H54 (cell line): ENCODE data around the gene NADK.
"Not testable (repeated sequence)": the region's sequence is repeated elsewhere in the genome, so short reads cannot be mapped to it uniquely, and the experiment has no call there.

Source experiments
- DNase-seq: peaks from one replicate; pipeline ENCODE4 v3.0.0; 2011; ENCODE audit warnings: low spot score, mixed read lengths; ENCODE audit not compliant: insufficient read length
- FAIRE-seq: peaks from 3 replicates; lab custom pipeline; 2011; peaks lifted over from hg19 to GRCh38; lab: Jason Lieb, UNC
- POLR2A ChIP-seq: IDR thresholded peaks from 2 replicates; pipeline ENCODE4 v1.6.1; 2011; ENCODE audit warnings: low read depth, mild to moderate bottlenecking, low read length

The NADK gene

DNA sequence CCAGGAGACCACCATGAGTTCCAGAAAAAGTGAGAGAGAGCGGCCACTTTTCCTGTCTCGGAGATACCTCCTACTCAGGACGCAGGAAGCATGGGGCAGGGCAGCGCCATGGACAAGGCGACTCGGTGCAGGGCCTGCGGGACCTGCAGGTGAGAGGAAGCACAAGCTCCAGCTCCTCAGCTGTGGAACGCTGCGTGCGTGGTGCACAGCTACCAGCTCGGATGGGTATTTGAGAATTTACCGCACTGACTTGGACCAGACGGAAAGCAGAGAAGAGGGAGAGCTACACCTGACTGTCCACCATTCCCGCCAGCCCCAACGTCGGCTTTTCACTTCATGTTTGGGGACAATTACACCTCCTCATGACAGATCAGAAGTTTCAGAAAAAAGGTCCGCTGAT, 45.9 kb downstream of the NADK start:
- FAIRE-seq = no peak
- no peak for TF ChIP-seq POLR2A
- no peak for DNase-seq

DNA sequence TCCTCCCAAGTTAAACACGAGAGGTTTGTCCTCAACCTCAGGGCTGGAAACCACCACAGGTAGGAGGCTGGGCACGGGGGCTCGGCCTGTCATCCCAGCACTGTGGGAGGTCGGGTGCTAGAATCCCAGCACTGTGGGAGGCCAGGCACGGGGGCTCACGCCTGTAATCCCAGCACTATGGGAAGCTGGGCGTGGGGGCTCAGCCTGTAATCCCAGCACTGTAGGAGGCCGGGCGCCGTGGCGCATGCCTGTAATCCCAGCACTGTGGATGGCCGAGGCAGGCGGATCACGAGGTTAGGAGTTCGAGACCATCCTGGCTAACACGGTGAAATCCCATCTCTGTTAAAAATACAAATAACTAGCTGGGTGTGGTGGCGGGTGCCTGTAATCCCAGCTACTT, 47.4 kb downstream of the NADK start:
- no peak for FAIRE-seq
- TF ChIP-seq POLR2A = no peak
- DNase-seq = no peak

DNA sequence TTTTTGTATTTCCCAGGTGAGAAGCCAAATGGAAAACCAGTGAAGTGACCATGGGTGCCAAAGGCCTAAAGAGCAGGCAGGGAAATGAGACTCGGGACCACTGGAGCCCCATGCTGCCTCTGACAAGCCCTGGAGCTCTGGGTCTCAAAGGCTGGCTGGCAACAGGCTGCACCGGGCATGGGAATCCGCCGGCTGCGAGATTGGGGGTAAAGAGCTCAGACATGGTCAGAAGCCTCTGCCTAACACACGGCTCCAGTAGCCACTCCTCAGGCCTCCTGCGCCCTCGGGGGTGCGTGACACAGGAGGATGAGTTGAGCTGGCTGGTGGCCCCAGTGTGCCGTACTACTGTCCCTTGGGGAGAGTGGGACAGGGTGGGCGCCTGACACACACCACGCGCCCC, 48.0 kb downstream of the NADK start:
- not testable (repeated sequence) for FAIRE-seq, DNase-seq

GRCh38 chr1:1729116-1729816, 49.0 kb downstream of the NADK start:
- FAIRE-seq, DNase-seq: not testable (repeated sequence)

GRCh38 chr1:1728308-1729005, 49.8 kb downstream of the NADK start:
- FAIRE-seq, DNase-seq: not testable (repeated sequence)

GRCh38 chr1:1727131-1727651, 51.1 kb downstream of the NADK start:
- FAIRE-seq, DNase-seq: not testable (repeated sequence)

DNA sequence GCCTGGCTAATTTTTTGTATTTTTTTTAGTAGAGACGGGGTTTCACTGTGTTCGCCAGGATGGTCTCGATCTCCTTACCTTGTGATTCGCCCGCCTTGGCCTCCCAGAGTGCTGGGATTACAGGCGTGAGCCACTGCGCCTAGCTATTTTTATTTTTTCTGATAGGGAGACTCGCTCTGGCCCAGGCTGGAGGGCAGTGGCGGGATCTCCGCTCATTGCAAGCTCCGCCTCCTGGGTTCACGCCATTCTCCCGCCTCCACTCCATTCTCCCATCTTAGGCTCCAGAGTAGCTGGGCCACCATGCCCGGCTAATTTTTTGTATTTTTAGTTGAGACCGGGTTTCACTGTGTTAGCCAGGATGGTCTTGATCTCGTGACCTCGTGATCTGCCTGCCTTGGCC, 52.2 kb downstream of the NADK start:
- FAIRE-seq, DNase-seq: not testable (repeated sequence)

- DNase-seq = peak; percentile 71
- FAIRE-seq = peak; percentile 78
Observed at GRCh38 chr1:1724035-1724864, 54.0 kb downstream of the NADK start, which contains the start of gene CDK11A. Gene CDK11A (minus strand): TSS chr1:1724357. CDS start chr1:1722818, 1,539 bp downstream.

DNA sequence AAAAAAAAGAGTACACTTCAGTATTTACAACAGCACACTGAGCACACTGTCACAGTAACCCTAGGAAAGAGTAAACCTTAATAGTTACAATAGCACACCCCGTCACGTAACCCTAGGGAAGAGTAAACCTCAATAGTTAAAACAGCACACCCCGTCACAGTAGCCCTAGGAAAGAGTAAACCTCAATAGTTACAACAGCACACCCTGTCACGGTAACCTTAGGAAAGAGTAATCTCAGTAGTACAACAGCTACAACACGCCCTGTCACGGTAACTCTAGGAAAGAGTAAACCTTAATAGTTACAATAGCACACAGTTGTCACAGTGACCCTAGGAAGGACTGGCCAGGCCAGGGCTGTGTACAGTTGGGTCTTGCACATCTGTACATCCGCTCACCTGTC, 57.1 kb downstream of the NADK start:
- TF ChIP-seq POLR2A = no peak
- DNase-seq (no peak), FAIRE-seq (no peak)

DNA sequence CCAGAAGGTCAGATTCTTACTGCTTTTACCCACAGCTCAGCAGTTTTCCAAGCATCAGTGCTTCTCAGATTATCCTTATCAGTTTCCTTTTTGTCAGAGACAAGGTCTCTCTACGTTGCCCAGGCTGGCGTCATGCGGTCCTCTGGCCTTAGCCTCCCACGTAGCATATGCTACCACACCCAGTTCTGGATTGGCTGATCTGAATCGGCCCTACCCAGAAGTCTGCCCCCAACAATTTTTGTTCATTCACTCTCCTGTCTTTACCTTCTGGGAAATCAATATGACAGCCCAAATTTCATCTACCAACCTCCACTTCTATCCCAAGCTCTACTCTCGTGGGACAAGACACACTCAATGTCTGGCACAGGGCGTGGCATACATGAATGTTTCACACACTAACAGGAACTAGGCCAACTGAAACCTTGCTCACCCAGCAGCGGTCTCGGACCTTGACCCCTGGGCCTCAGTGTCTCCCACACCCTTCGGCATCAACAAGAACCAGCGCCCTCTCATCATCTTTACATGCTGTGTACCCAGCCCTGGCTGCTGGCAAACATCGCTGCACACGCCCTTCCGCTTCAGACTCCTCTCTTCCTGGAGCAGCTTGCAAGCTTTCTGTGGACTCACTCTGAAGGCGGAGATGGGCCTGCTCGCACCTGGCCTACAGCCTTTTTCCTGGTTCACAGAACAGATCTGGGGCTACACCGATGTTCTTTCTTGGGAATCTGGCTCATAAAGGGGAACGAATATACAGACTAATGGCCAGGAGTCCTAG, 63.0 kb downstream of the NADK start:
- not testable (repeated sequence) for FAIRE-seq

GRCh38 chr1:1707897-1708296, 70.4 kb downstream of the NADK start:
- DNase-seq, FAIRE-seq: not testable (repeated sequence)

More for the DNA sequence above, 63.0 kb downstream of the NADK start:
- not testable (repeated sequence) for DNase-seq

- not testable (repeated sequence) for FAIRE-seq, DNase-seq
Observed at GRCh38 chr1:1707241-1707640, 71.0 kb downstream of the NADK start.

DNA sequence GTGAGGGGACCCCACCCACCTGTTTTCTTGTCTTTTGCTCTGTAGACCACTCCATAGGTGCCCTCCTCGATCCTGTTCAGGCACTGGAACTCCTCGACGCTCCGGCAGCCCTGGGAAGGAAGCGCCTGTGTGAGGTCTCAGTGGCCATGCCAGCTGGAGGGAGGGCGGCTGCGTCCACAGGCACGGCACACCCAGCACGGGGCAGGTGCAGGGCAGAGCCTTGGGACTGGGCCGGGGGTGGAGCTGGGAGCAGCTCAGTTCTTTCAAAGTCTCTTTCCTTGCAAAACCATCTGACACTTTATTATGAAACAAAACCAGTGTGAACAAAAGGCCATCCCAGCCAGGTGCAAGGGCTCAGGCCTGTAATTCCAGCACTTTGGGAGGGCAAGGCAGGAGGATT, 72.6 kb downstream of the NADK start:
- not testable (repeated sequence) for DNase-seq, FAIRE-seq

- FAIRE-seq, DNase-seq: not testable (repeated sequence)
Observed at GRCh38 chr1:1704284-1704957, 73.8 kb downstream of the NADK start.
